AG10803 (cell line): ENCODE measurements around the gene USP9X.
"Not testable (repeated sequence)": the region's sequence is repeated elsewhere in the genome, so short reads cannot be mapped to it uniquely, and the experiment has no call there.

Experiments
- DNase-seq: peaks from one replicate; pipeline ENCODE4 v3.0.0; 2010; ENCODE audit warnings: low read depth
- H3K4me3 ChIP-seq: 2 replicates; pipeline ENCODE4 v1.5.1; 2011; ENCODE audit warnings: mild to moderate bottlenecking, low read length, control low read depth
- CTCF ChIP-seq: conservative IDR thresholded peaks from 2 replicates; pipeline ENCODE4 v1.5.1; 2011; ENCODE audit warnings: mild to moderate bottlenecking, low read length, control low read depth, inconsistent platforms

Gene USP9X

GRCh38 chrX:41189156-41189555 is 103.9 kb downstream of the USP9X start:
- TF ChIP-seq CTCF = no peak
- DNase-seq = no peak

GRCh38 chrX:41192880-41193279 is 107.6 kb downstream of the USP9X start:
- DNase-seq = no peak
- H3K4me3 ChIP-seq = no peak overlapping the region
- no peak for TF ChIP-seq CTCF

More at GRCh38 chrX:41189156-41189555, 103.9 kb downstream of the USP9X start:
- H3K4me3 ChIP-seq = no peak overlapping the region

- no peak overlapping the region for H3K4me3 ChIP-seq
- TF ChIP-seq CTCF = no peak
- DNase-seq = no peak
Measured at GRCh38 chrX:41198410-41198809, 113.2 kb downstream of the USP9X start.

GRCh38 chrX:41200785-41201184 is 115.5 kb downstream of the USP9X start:
- no peak for TF ChIP-seq CTCF
- DNase-seq = no peak
- no peak overlapping the region for H3K4me3 ChIP-seq

- H3K4me3 ChIP-seq = no peak overlapping the region
- no peak for TF ChIP-seq CTCF
- no peak for DNase-seq
Measured at GRCh38 chrX:41209853-41210252, 124.6 kb downstream of the USP9X start.

GRCh38 chrX:41224605-41225004 is 139.4 kb downstream of the USP9X start:
- DNase-seq = no peak
- H3K4me3 ChIP-seq = no peak overlapping the region
- no peak for TF ChIP-seq CTCF

GRCh38 chrX:41233988-41234387 is 148.7 kb downstream of the USP9X start:
- TF ChIP-seq CTCF = no peak
- no peak overlapping the region for H3K4me3 ChIP-seq
- DNase-seq = no peak

GRCh38 chrX:41234471-41234870 is 149.2 kb downstream of the USP9X start:
- H3K4me3 ChIP-seq, DNase-seq: not testable (repeated sequence)
